Umbilical cord (tissue), 2 donors: ENCODE results near the gene NPTX1. TPM values are rescaled to one million over a fixed set of nuclear protein-coding genes. Genes with fewer than 3 reads are reported as not detected.

Experiments
- DNase-seq: peaks from one replicate; pipeline ENCODE4 v3.0.0-alpha.2; 2015; ENCODE audit warnings: low spot score
- total RNA-seq: library from RNA; depleted of rRNA; stranded (reverse); fragments of >200 nt; gene quantifications from one replicate; pipeline ENCODE4 v1.2.3, GENCODE V29; 2014; ENCODE audit warnings: low replicate concordance; ENCODE audit not compliant: insufficient read depth

NPTX1 gene
- total RNA-seq, 1 donor from 2014 or later, result 0.48 TPM

DNA sequence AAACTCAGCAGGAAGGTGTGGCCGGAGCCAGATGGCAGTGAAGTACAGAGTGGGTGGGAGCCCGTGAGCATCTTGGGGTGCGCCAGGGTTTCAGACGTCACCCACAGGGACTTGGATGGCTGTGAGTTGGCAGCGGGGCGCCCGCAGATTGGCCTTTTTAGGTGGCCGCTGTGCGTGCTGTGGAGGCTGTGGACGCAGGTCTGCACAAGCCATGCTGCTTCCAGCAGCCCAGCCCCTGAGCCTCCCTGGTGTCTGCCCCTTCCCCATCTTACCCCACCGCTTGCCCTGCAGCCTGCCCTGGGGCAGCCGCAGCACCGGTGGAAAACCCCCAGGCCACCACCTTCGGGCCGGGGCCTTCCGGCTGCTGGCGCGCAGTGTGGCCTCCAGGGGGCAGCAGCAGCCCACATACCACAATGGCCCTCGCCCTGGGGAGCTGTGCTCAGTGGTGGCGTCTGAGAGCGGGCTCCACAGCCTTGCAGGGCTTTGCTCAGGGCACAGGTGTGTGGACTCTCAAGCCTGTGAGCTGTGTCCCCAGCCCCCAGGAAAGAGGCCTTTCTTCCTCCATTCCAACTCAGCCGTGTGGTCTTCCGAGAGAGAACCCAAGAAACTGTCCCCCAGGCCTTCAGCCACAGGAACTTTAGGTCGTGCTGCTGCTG lies 49.6 kb downstream of the NPTX1 start:
- DNase-seq, result peak; percentile 43

DNA sequence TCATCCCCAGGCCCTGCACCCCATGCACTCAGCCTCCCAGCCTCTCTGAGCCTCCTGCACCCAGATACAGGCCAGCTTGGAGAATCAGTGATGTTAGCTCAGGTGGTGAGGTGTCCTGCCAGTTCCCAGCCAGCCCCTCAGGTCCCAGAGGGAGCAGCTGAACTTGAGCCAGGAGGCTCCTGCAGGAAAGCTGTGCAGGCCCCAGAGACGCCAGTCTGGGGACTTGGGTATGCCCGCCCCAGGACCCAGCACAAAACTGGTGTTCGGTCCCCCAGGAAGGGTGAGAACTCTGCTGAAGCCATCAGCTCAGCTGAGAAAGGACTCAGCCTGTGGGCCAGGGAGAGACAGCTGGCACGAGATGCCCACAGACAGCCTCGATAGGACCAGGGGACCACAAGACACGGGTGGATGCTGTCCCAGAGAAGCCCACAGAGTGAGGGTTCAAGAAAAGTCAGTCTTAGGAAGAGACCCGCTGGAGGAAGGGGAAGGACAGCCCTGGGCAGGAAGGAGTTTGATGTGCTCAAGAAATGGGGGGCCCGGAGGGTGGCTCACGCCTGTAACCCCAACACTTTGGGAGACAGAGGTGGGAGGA lies 50.5 kb downstream of the NPTX1 start:
- DNase-seq, result no peak

DNA sequence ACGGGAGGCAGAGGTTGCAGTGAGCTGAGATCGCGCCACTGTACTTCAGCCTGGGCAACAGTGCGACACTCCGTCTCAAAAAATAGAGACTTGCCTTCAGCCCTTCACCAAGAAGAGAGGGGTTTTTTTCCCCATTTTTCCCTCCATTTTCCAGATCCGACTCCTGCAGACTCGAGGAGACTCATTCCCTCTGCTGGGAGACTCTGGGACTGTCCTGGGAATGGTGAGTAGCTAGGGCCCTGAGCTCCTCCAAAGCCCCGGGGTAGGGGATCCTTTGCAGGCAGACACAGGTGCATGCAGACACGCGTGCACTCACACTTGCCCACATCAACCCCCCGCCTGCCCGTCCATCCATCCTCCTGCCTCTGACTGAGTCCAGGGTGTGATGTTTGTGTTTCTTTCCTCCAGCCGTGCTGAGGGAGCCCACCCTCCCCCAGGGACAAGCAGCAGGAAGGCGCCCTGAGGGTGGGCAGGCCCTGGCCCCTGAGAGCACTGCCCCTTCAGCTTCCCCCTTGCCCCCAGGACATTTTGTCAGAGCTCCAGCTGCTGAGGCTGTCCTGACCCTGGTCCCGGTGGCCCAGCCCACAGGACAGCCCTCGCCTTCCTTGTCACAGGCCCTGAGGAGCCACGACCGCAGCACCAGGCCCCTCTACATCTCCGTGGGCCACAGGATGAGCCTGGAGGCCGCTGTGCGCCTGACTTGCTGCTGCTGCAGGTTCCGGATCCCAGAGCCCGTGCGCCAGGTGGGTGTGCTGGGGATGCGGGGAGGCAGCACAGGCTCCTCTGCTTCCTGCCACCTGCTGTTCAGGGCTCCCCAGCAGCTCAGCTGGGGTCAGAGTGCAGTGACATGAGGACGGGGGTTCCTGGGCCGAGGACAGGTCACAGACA lies 51.3 kb downstream of the NPTX1 start:
- no peak for DNase-seq

DNA sequence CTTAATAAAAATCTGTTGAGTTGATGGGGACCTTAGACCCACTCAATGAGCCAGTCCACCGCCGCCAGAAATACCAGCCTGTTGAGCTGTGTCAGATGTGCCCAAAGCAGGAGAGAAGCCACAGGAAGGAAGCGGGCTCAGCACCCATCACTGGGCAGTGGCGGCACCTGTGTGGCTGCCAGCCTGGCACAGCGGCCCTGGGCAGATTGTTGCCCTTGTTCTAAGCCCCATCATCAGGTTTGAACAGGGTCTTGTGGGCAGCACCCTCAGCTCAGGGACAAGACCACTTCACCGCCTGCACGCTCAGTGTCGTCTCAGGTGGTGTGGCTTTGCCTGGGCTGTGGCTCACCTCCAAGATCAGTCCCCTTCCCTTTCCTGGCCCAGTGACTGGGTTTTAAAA lies 52.1 kb downstream of the NPTX1 start:
- no peak for DNase-seq

DNA sequence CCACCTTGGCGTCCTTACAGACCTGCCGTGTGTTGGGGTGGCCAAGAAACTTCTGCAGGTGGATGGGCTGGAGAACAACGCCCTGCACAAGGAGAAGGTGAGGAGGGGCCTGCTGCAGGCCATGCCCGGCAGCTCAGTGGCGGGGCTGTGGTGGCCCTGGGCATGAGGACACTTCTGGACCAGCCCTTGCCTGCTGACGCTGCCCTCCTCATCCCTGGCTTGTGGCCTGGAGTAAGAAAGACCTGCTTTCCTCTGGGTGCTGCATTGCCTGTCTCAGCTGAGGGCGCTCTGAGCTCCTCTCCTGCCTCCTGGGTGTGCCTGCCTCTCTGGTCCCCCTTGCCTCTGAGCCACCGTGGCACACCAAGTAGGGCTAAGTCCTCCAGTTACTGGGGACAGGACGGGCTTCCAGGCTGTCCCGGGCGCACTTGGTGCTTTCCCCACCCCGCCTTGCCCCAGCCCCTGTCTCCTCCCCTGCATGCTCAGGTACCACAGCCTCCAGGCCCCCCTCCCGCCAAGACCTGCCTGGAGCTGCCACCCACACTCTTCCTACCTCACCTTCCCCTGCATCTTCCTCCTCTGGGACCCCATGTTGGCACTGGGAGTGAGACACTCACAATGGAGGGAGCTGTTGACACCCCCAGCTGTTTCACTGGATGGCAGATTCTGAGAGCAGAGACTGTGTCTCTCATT lies 52.7 kb downstream of the NPTX1 start:
- DNase-seq, result no peak

DNA sequence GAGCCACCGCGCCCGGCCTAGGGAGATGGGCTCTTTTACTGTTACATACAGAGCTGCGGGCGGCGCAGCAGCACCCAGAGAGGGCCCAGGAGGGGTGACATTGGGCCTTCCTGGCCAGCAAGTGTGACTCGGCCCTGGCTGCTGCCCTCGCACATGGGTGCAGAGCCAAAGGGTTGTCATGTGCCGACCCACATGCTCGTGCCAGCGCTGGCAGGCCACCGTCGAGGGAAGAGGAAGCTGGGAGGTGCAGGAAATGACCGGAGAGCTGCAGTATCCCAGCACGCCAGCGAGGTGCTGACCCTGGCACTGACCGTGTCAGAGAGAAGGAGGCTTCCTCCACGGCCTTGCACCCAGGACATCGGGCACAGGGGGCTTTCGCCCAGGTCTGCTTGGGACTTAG lies 53.4 kb downstream of the NPTX1 start:
- DNase-seq, result no peak

DNA sequence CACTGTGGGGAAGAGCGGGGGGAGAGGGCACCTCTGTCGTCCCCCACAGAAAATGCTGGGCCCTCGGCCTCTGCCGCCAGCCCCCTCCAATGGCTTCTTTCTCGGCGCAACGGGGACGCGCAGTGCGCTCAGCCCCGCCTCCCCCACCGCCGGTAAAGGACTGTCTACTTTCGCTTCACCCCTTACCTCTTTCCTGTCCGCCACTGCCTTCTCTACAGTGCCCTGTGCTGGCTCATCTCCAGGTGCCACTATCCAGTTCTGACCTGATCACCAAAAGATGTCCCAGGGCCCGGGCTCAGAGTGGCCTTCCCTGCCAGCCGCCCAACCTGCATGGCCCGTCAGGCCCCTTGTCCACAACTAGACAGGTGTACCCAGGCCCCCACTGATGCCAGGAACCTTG lies 54.1 kb downstream of the NPTX1 start:
- no peak for DNase-seq

DNA sequence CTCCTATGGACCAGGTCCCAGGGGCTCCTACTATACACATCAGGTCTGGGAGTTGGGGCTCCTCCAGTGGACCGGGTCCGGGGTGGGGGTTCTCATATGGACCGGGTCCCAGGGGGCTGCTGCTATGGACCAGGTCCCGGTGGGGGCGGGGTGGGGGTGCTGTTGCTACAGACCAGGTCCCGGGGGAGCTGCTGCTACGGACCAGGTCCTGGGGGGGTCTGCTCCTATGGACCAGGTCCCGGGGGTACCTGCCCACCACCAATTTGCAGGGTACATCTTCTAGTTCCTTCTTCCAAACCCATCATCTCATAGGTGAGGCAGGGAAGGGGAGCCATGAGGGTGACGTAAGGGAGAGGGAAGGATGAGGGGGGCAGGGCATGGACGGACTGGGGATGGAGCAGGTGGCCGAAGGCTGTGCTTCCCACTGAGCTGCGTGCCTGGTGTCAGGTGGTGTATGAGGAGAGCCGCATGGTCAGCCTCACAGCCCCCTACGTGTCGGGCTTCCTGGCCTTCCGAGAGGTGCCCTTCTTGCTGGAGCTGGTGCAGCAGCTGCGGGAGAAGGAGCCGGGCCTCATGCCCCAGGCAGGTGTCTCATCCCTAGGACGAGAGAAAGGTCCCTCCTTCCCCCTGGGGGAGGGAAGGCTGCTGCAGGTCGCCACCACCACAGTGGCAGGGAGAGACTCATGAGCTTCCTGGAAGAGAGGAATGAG lies 54.9 kb downstream of the NPTX1 start:
- DNase-seq, result no peak

DNA sequence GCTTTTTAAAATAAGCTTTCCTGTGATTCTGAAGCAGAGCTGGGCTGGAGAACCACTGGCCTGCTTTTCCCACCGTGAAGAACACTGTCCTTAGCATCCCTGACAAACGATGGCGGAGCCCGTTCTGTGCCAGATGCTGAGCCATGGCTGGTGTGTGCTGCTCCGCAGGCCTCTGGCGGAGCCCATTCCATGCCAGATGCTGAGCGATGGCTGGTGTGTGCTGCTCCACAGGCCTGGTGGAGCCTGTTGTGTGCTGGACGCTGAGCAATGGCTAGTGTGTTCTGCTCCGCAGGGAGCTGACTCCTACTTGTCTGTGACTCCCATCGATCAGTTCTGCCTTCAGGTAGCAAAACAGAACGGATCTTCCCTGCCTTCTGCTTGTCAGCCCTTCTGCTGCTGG lies 57.2 kb downstream of the NPTX1 start:
- DNase-seq, result no peak

DNA sequence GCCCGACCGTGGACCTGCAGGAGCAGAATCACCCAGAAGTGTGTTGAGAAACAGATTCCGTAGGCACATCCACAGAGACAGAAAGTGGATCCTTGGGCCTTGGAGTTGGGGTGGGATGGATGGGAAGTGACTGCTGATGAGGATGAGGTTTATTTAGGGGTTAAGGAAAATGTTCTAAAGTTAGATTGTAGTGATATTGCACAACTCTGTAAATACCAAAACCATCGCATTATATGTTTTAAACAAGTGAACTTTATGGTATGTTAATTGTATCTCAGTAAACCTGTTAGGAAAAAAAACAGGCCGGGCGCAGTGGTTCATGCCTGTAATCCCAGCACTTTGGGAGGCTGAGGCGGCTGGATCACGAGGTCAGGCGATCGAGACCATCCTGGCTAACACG lies 57.8 kb downstream of the NPTX1 start:
- DNase-seq, result no peak

Other genes with a start within 250 kb of the NPTX1 start
- gene RNF213, start 215.8 kb downstream of the NPTX1 start, total RNA-seq, result 54.4 TPM
- 22.6 TPM for gene ENDOV, start 61.4 kb downstream of the NPTX1 start, total RNA-seq
- 19.7 TPM for gene RPTOR, start 68.2 kb upstream of the NPTX1 start, total RNA-seq